ENCODE results near the gene SLC6A17. TPM values are rescaled to one million over a fixed set of nuclear protein-coding genes. Genes with fewer than 3 reads are reported as not detected.

Gene SLC6A17
- total RNA-seq, 2 experiments from 2014 or later: not detected

DNA sequence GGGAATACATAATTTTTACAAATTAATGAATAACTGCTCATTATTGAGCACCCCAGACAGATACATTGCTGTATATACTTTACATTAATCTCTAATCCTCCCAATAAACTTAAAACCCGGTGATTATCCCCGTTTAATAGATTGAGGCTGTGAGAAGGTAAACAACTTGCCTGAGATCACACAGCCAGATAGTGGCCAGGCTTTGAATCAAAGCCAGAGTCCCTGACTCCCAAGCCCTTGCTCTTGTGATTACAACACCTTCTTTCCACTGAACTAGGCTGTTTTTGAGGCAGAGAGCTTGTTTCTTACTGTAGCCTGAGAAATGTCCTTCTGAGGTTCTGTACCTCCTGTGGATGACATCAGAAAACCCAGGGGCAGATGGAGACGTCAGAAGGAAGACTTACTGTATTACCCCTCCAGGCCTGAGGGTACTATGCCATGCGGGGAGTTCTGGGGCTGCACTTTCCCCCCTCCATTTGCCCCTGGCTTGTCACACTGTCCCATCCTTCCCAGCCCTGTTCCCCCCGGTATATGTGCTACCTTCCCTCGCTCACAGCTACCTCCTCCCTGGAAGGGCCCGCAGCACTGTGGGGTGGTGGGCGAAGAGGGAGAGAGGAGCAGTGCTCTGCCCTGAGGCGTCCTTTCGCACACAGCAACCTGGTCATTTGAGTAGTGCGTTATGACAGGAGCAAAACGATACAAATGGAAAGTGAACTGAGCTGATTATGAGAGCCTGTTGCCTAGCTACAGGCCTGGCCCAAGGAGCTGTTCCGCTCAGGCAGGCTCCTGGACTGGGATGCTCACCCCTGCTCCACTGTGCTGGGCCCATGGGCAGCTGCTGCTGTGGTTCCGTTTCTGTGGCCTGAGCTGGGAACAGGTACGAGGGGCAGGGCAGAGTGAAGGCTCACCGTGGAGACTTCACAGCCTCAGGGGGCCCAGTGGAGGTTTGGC is 64.4 kb downstream of the SLC6A17 start:
- Mint-ChIP-seq H3K36me3 (ENCODE audit: low read depth) (peaks cover 4% of the 10 kb centered on the region), H3K27ac (peak overlapping the region; percentile 59)
- POLR2A ChIA-PET: interaction anchor here (1.5 kb wide), 1 partner anchor 124 kb away, joined by 5 read pairs; no protein-coding TSS in a partner anchor

GRCh38 chr1:110215621-110216515 is 65.6 kb downstream of the SLC6A17 start:
- Mint-ChIP-seq H3K27me3 (no peaks in the 10 kb centered on the region), H3K4me1 (ENCODE audit: low read depth) (peaks cover 35% of the 10 kb centered on the region), H3K9me3 (no peaks in the 10 kb centered on the region), H3K36me3 (ENCODE audit: low read depth) (peaks cover 4% of the 10 kb centered on the region), H3K4me3 (no peak overlapping the region), H3K27ac (no peak overlapping the region)
- H3K36me3 ChIP-seq (ENCODE audit: insufficient read depth, low read length): no peaks in the 10 kb centered on the region
- ATAC-seq (ENCODE audit: poor library complexity) (no peak), DNase-seq (no peak)
- no peaks in the 10 kb centered on the region for H3K9me3 ChIP-seq (ENCODE audit: control insufficient read depth in 1 of 2, insufficient read depth in 1 of 2, low read length in 2 of 2)
- TF ChIP-seq, protein P1, sequence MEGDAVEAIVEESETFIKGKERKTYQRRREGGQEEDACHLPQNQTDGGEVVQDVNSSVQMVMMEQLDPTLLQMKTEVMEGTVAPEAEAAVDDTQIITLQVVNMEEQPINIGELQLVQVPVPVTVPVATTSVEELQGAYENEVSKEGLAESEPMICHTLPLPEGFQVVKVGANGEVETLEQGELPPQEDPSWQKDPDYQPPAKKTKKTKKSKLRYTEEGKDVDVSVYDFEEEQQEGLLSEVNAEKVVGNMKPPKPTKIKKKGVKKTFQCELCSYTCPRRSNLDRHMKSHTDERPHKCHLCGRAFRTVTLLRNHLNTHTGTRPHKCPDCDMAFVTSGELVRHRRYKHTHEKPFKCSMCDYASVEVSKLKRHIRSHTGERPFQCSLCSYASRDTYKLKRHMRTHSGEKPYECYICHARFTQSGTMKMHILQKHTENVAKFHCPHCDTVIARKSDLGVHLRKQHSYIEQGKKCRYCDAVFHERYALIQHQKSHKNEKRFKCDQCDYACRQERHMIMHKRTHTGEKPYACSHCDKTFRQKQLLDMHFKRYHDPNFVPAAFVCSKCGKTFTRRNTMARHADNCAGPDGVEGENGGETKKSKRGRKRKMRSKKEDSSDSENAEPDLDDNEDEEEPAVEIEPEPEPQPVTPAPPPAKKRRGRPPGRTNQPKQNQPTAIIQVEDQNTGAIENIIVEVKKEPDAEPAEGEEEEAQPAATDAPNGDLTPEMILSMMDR (IDR thresholded peaks at IDR 0.05): no peak
- intact Hi-C loops (cut with DNase I, micrococcal nuclease): no loop called here
- H3K27ac ChIP-seq (ENCODE audit: low read depth in 1 of 2, low read length in 2 of 2): no peak overlapping the region
- H3K4me3 ChIP-seq (ENCODE audit: low read length): no peak overlapping the region
- ChIA-PET POLR2A (interaction anchor here (0.8 to 1.5 kb wide), 2 partner anchors 14 to 122 kb away, joined by 3 to 5 read pairs; no protein-coding TSS in a partner anchor), CTCF (interaction anchor here (1.4 kb wide), 1 partner anchor 9 kb away, joined by 5 read pairs; no protein-coding TSS in a partner anchor)
- H3K27me3 ChIP-seq (ENCODE audit: control insufficient read depth in 1 of 2, insufficient read depth in 2 of 2, low read length in 2 of 2): no peaks in the 10 kb centered on the region
- H3K4me1 ChIP-seq (ENCODE audit: insufficient read depth, low read length): peaks cover 39% of the 10 kb centered on the region

More for the DNA sequence above, 64.4 kb downstream of the SLC6A17 start:
- ATAC-seq (ENCODE audit: poor library complexity) (no peak), DNase-seq (no peak)
- Histone ChIP-seq H3K4me3 (ENCODE audit: low read length) (no peak overlapping the region), H3K4me1 (ENCODE audit: insufficient read depth, low read length) (peaks cover 41% of the 10 kb centered on the region), H3K9me3 (ENCODE audit: control insufficient read depth in 1 of 2, insufficient read depth in 1 of 2, low read length in 2 of 2) (no peaks in the 10 kb centered on the region), H3K36me3 (ENCODE audit: insufficient read depth, low read length) (no peaks in the 10 kb centered on the region), H3K27me3 (ENCODE audit: control insufficient read depth in 1 of 2, insufficient read depth in 2 of 2, low read length in 2 of 2) (no peaks in the 10 kb centered on the region), H3K27ac (ENCODE audit: low read depth in 1 of 2, low read length in 2 of 2) (no peak overlapping the region)
- TF ChIP-seq, protein P1 (IDR thresholded peaks at IDR 0.05): no peak
- CTCF ChIA-PET: interaction anchor here (1.3 to 1.4 kb wide), 3 partner anchors 8 to 246 kb away, joined by 3 to 5 read pairs (median 4); no protein-coding TSS in a partner anchor
- Mint-ChIP-seq H3K27me3 (no peaks in the 10 kb centered on the region), H3K4me1 (ENCODE audit: low read depth) (peaks cover 37% of the 10 kb centered on the region), H3K4me3 (peak overlapping the region; percentile 64), H3K9me3 (no peaks in the 10 kb centered on the region)
- intact Hi-C loops (cut with DNase I, micrococcal nuclease): loop anchor here in 1 of 2 experiments (5.0 kb wide), 1 partner anchor 403 kb away; no protein-coding TSS in a partner anchor

- Mint-ChIP-seq H3K4me1 (ENCODE audit: low read depth) (peaks cover 29% of the 10 kb centered on the region), H3K27ac (no peak overlapping the region), H3K27me3 (no peaks in the 10 kb centered on the region), H3K9me3 (no peaks in the 10 kb centered on the region), H3K4me3 (no peak overlapping the region), H3K36me3 (ENCODE audit: low read depth) (peaks cover 4% of the 10 kb centered on the region)
- no peaks in the 10 kb centered on the region for H3K27me3 ChIP-seq (ENCODE audit: control insufficient read depth in 1 of 2, insufficient read depth in 2 of 2, low read length in 2 of 2)
- no peak overlapping the region for H3K27ac ChIP-seq (ENCODE audit: low read depth in 1 of 2, low read length in 2 of 2)
- POLR2A ChIA-PET: no interaction called here
- TF ChIP-seq, protein P1 (IDR thresholded peaks at IDR 0.05): no peak
- no peak for DNase-seq
- peaks cover 3% of the 10 kb centered on the region for H3K36me3 ChIP-seq (ENCODE audit: insufficient read depth, low read length)
- intact Hi-C loops (cut with DNase I, micrococcal nuclease): no loop called here
- no peak overlapping the region for H3K4me3 ChIP-seq (ENCODE audit: low read length)
- CTCF ChIA-PET: no interaction called here
- no peak for ATAC-seq (ENCODE audit: poor library complexity)
- H3K9me3 ChIP-seq (ENCODE audit: control insufficient read depth in 1 of 2, insufficient read depth in 1 of 2, low read length in 2 of 2): no peaks in the 10 kb centered on the region
- H3K4me1 ChIP-seq (ENCODE audit: insufficient read depth, low read length): peaks cover 28% of the 10 kb centered on the region
Measured at GRCh38 chr1:110216844-110217444, 66.7 kb downstream of the SLC6A17 start.
